HG03521 (cell line): ENCODE measurements around the gene CUL9.
"Not testable (repeated sequence)": the region's sequence is repeated elsewhere in the genome, so short reads cannot be mapped to it uniquely, and the experiment has no call there.

Experiments
- ATAC-seq: cut with Tn5 transposase; IDR thresholded peaks from one replicate; pipeline ENCODE4 v1.9.1; 2021; ENCODE audit warnings: mild to moderate bottlenecking, moderate library complexity; ENCODE audit not compliant: unreplicated experiment

Gene CUL9

GRCh38 chr6:43181942-43182860 lies at the start of gene CUL9:
Gene CUL9 (plus strand): TSS chr6:43182196. CDS start chr6:43184311, 2,115 bp downstream.
- ATAC-seq, result peak; percentile 94

- no peak for ATAC-seq
Measured at GRCh38 chr6:43138267-43138666, 43.7 kb upstream of the CUL9 start.

- ATAC-seq, result not testable (repeated sequence)
Measured at GRCh38 chr6:43139973-43140372, 42.0 kb upstream of the CUL9 start.

- no peak for ATAC-seq
Measured at GRCh38 chr6:43141644-43142043, 40.4 kb upstream of the CUL9 start.

- no peak for ATAC-seq
Measured at GRCh38 chr6:43142101-43142500, 39.9 kb upstream of the CUL9 start.

DNA sequence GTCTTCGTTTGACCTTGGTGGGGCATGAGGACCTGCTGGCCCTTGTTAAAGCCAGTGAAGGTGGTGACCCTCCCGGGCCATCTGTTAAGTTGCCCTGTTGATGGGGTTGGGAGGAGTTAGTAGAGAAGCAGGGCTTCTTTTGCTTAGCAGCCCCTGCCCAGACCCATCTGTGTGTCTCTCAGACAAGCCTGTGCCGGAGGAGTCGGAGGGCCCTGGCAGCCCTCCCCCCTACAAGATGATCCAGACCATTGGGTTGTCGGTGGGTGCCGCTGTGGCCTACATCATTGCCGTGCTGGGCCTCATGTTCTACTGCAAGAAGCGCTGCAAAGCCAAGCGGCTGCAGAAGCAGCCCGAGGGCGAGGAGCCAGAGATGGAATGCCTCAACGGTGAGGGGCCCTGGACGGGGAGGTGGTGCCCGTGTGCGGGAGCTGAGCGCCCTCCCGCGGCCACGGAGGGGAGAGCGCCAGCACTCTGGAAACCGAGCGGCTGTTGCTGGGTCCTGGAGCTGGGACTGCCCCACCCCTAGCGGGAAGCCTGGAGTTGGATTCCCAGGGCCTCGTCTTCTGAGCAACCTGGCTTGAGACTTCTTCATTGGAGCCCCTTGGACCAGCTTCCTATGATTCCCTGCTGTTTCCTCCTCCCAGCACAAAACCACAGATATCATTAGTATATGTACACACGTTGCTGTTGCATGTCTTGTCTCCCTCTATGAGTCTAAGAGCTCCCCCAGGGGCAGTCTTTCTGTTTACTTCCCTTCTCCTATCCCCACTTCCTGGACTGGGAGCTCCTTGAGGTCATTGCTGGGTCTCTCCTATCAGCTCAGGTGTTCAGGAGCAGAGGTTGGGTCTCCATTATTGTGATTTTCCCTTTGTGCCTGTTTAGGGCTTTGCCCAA lies 38.5 kb upstream of the CUL9 start:
- ATAC-seq, result peak; percentile 74

DNA sequence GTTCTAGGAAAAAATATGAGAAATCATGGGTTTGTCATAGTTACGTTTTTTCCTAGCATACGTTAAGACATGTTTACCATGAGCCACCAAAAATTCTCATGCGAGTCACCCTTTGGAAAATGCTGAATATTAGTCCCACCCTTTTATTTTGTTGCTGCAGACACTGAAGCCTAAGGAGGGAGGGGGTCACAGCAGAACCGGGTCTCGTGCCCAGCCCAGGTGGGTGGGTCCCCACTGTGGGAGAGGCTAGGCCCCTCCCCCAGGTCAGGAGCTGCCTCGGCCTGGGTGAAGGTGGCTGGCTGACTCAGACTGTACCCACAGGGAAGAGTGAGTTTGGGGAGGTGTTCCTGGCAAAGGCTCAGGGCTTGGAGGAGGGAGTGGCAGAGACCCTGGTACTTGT lies 37.1 kb upstream of the CUL9 start:
- ATAC-seq, result no peak

- no peak for ATAC-seq
Measured at GRCh38 chr6:43146261-43146660, 35.7 kb upstream of the CUL9 start.

DNA sequence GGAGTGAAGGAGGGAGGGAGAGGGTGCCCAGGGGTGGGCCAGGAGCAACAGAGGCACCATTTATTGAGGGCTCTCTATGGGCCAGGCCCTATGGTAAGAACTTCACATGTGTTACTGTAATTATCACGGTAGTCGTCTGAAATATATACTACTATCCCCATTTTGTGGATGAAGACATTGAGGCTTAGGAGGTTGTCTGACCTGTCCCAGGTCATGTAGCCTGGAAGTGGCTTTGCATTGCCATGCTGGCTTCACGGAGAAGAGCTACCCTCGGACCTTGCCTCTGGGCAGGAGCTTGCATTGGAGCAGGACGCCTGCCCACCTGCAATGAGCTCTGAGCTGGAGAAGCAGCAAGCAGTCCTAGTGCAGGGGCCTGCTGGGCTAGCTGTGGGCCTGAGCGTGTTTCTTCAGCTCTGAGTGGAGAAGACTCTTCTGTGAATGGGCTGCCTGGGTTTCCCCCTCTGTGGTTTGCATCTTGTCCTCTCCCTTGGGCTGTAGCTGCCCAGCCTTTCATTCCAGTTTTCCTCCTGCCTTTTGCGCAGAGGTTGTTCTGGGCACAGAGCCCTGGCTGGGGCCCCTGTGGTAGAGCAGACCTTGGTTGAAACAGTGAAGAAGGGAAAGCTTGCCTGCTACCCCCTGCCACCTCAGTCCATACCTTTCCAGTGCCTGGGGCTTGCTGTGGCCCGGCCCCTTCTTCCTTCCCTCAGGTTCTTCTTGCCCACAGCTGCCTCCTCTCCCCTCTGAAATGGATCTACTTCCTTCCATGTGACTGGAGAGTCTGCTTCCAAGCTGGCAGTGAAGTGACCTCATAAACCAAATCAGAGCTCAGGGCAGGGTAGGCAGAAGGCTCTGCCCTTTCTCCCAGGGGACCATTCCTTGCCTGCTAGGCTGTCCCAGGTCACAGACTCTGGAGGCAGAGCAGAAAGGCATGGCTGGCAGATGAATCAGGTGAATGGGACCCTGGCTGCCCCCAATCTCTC lies 35.0 kb upstream of the CUL9 start:
- ATAC-seq, result no peak

DNA sequence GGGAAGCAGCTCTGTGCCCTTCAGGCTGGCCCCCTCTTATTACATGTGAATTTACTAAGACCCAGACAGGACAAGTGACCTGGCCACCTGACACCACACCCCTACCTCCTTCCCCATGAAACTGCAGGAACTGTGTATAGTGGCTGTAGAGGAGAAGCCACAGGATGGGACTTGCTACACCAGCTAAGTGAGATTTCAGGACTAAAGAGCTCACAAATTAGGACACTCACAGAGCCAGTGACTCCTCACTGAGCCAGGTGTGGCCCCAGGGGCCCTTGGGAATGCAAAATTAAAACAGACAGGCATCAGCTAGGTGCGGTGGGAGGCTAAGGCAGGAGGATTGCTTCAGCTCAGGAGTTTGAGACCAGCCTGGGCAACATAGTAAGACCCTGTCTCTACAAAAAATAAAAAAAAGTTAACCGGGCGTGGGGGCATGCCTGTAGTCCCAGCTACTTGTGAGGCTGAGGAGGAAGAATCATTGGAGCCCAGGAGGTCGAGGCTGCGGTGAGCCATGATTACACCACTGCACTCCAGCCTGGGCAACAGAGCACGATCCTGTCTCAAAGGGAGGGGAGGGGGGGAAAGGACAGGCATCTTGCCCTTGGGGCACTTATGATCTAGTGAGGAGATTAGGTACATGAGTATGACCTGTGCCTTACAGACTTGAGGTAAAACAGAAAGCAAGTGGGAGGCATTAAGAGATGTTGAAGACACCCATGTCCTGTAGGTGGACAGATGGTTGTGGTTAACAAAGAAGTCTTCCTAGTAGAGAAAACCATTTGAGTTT lies 34.1 kb upstream of the CUL9 start:
- no peak for ATAC-seq

DNA sequence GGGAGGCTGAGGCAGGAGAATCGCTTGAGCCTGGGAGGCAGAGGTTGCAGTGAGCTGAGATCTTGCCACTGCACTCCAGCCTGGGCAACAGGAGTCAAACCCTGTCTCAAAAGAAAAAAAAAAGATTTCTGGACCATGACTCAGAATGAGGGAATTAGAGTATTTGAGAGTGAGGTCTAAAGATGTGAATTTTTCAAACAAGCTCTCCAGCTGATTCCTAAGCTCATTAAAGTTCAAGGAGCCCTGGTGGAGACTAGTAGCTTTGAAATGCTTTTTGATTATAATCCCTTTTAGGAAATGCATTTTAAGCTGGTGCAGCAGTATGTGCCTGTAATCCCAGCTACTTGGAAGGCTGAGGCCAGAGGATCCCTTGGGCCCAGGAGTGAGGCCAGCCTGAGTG lies 32.7 kb upstream of the CUL9 start:
- ATAC-seq, result no peak

GRCh38 chr6:43150051-43150751 lies 31.8 kb upstream of the CUL9 start:
- ATAC-seq, result no peak

DNA sequence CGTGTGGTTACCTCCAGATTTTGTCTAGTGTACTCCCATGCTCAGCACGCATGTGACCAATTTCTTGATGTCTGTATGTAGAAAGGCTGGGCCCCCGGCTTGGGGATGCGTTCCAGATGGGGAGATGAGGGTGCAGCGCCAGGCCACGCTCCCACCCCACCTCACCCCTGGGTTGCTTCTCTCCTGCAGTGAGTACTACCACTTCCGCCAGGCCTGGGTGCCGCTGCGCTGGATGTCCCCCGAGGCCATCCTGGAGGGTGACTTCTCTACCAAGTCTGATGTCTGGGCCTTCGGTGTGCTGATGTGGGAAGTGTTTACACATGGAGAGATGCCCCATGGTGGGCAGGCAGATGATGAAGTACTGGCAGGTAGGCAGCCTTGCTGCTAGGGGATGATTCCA lies 22.4 kb upstream of the CUL9 start:
- ATAC-seq, result no peak

GRCh38 chr6:43163899-43164298 lies 18.1 kb upstream of the CUL9 start:
- no peak for ATAC-seq

DNA sequence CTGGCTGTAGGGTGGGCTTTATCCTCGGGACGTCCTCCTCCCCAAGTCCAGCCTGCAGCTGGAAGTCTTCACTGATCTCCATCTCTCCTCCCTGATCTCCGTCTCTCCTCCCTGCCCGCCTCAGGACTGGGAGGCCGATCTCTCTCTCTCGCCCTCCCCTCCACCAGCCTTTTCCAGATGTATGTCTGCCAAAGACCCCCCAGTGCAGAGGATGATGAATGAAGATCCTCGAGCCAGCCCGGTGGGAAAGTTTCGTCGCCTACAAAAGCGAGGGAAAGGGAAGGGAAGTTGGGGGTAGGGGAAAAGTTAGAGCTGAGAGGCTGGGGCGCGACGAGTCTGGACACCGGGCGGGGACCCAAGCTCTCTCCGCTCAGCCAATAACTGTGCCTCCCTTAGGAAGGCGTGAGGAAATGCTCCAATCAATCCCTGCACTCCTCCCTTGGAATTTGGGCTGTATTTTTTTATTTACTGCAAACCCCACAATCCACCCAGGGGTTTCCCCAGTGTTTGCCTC lies 11.5 kb upstream of the CUL9 start:
- ATAC-seq, result no peak

GRCh38 chr6:43170931-43171706 lies 10.9 kb upstream of the CUL9 start, which contains the start of gene SRF:
Gene SRF (plus strand): TSS chr6:43171269. CDS start chr6:43171657, 388 bp downstream.
- peak; percentile 63 for ATAC-seq

- ATAC-seq, result peak; percentile 2
Measured at GRCh38 chr6:43171707-43172103, 10.3 kb upstream of the CUL9 start.
